Ammon's horn (tissue), 1 donor: ENCODE results near the gene OR51L1.

Experiments
- DNase-seq: peaks from one replicate; pipeline ENCODE4 v3.0.0-alpha.2; 2016; ENCODE audit warnings: low spot score

The OR51L1 gene

GRCh38 chr11:5046754-5047330 is 52.2 kb downstream of the OR51L1 start:
- DNase-seq, result no peak
